Stimulated activated CD8-positive, alpha-beta memory T cell treated with anti-CD3 and anti-CD28 coated beads, Interleukin-2, amount 100 ng/mL, for 1 hour (primary cell): ENCODE data around the gene DIPK1C.

Experiments
- DNase-seq, 2 donors: peaks; one replicate each; pipeline ENCODE4 v3.0.0-alpha.2; 2020; ENCODE audit warnings: low read depth in 2 of 2

Gene DIPK1C

GRCh38 chr18:74451148-74451547, 6.0 kb downstream of the DIPK1C start:
- no peak for DNase-seq

GRCh38 chr18:74450626-74451025, 6.5 kb downstream of the DIPK1C start:
- no peak for DNase-seq

- DNase-seq: no peak
Measured at GRCh38 chr18:74447404-74448152, 9.5 kb downstream of the DIPK1C start.

GRCh38 chr18:74446631-74447403, 10.3 kb downstream of the DIPK1C start:
- no peak for DNase-seq

- no peak for DNase-seq
Measured at GRCh38 chr18:74446178-74446577, 10.9 kb downstream of the DIPK1C start.

- no peak for DNase-seq
Measured at GRCh38 chr18:74445585-74445984, 11.5 kb downstream of the DIPK1C start.

- no peak for DNase-seq
Measured at GRCh38 chr18:74444104-74444503, 13.0 kb downstream of the DIPK1C start.

GRCh38 chr18:74440808-74441427, 16.2 kb downstream of the DIPK1C start:
- DNase-seq: no peak

GRCh38 chr18:74438091-74438490, 19.0 kb downstream of the DIPK1C start:
- DNase-seq: no peak

- DNase-seq: no peak
Measured at GRCh38 chr18:74436158-74436769, 20.8 kb downstream of the DIPK1C start.

- no peak for DNase-seq
Measured at GRCh38 chr18:74435740-74436139, 21.4 kb downstream of the DIPK1C start.

- DNase-seq: no peak
Measured at GRCh38 chr18:74434466-74434865, 22.6 kb downstream of the DIPK1C start.

- no peak for DNase-seq
Measured at GRCh38 chr18:74430806-74431571, 26.1 kb downstream of the DIPK1C start.

- DNase-seq: no peak
Measured at GRCh38 chr18:74430231-74430630, 26.9 kb downstream of the DIPK1C start.

GRCh38 chr18:74429096-74429495, 28.0 kb downstream of the DIPK1C start:
- DNase-seq: no peak

GRCh38 chr18:74427442-74428112, 29.5 kb downstream of the DIPK1C start:
- no peak for DNase-seq

- no peak for DNase-seq
Measured at GRCh38 chr18:74425876-74426275, 31.2 kb downstream of the DIPK1C start.

- no peak for DNase-seq
Measured at GRCh38 chr18:74425161-74425560, 31.9 kb downstream of the DIPK1C start.

- no peak for DNase-seq
Measured at GRCh38 chr18:74422541-74422940, 34.6 kb downstream of the DIPK1C start.

GRCh38 chr18:74420926-74421325, 36.2 kb downstream of the DIPK1C start:
- no peak for DNase-seq

- no peak for DNase-seq
Measured at GRCh38 chr18:74420481-74420880, 36.6 kb downstream of the DIPK1C start.
